Stomach (tissue), 4 donors: ENCODE measurements around the gene ZSWIM5.
"Not testable (repeated sequence)": the region's sequence is repeated elsewhere in the genome, so short reads cannot be mapped to it uniquely, and the experiment has no call there.

Experiments
- POLR2A ChIP-seq, 4 donors: fragments of 450-650 bp; IDR thresholded peaks; one replicate each; pipeline ENCODE4 v1.6.1; 2016; ENCODE audit warnings: antibody characterized with exemption in 4 of 4, control low read depth in 2 of 4, mild to moderate bottlenecking in 1 of 4, moderate library complexity in 1 of 4
- POLR2AphosphoS5 ChIP-seq, 3 donors: sonication (generic); formaldehyde crosslinking; IDR thresholded peaks; one replicate each; pipeline ENCODE4 v1.6.1; 2016; ENCODE audit warnings: antibody characterized with exemption in 3 of 3
- TF ChIP-seq, protein P1 (sequence below), 7 experiments: fragments of 450-650 bp in 4 of 7; fragments of 200-600 bp in 3 of 7; sonication (generic) in 3 of 7; IDR thresholded peaks; one replicate each; pipeline ENCODE4 v1.5.1; 2016 to 2019; ENCODE audit warnings: antibody characterized with exemption in 7 of 7, control low read depth in 2 of 7, mild to moderate bottlenecking in 1 of 7

DNA sequence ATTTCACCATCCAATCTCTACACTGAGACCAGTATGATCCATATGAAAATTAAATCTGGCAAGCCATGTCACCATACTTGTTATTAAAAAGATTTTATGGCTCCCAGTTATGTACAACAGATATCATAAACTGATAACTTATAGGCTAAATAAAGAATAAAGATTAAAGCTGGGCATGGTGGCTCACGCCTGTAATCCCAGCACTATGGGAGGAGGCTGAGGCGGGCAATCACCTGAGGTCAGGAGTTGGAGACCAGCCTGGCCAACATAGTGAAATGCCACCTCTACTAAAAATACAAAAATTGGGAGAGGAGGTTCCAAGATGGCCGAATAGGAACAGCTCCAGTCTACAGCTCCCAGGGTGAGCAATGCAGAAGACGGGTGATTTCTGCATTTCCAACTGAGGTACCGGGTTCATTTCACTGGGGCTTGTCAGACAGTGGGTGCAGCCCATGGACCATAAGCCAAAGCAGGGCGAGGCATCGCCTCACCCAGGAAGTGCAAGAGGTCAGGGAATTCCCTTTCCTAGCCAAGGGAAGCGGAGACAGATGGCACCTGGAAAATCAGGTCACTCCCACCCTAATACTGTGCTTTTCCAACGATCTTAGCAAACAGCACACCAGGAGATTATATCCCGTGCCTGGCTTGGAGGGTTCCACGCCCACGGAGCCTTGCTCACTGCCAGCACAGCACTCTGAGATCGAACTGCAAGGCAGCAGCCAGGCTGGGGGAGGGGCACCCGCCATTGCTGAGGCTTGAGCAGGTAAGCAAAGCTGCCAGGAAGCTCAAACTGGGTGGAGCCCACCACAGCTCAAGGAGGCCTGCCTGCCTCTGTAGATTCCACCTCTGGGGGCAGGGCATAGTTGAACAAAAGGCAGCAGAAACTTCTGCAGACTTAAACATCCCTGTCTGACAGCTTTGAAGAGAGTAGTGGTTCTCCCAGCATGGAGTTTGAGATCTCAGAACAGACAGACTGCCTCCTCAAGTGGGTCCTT is 44.1 kb downstream of the ZSWIM5 start:
- not testable (repeated sequence) for TF ChIP-seq POLR2AphosphoS5, POLR2A (IDR thresholded peaks at IDR 0.05)
- TF ChIP-seq, protein P1, sequence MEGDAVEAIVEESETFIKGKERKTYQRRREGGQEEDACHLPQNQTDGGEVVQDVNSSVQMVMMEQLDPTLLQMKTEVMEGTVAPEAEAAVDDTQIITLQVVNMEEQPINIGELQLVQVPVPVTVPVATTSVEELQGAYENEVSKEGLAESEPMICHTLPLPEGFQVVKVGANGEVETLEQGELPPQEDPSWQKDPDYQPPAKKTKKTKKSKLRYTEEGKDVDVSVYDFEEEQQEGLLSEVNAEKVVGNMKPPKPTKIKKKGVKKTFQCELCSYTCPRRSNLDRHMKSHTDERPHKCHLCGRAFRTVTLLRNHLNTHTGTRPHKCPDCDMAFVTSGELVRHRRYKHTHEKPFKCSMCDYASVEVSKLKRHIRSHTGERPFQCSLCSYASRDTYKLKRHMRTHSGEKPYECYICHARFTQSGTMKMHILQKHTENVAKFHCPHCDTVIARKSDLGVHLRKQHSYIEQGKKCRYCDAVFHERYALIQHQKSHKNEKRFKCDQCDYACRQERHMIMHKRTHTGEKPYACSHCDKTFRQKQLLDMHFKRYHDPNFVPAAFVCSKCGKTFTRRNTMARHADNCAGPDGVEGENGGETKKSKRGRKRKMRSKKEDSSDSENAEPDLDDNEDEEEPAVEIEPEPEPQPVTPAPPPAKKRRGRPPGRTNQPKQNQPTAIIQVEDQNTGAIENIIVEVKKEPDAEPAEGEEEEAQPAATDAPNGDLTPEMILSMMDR (IDR thresholded peaks at IDR 0.05): not testable (repeated sequence)
